HEK293T (cell line): ENCODE results near the gene HPCAL4.

ENCODE experiments used
- FOXM1 ChIP-seq: fragments of 450-650 bp; IDR thresholded peaks from 2 replicates; pipeline ENCODE4 v1.6.1; 2017; ENCODE audit warnings: mild to moderate bottlenecking, borderline replicate concordance
- L3MBTL2 ChIP-seq: fragments of 450-650 bp; conservative IDR thresholded peaks from 2 replicates; pipeline ENCODE4 v1.6.1; 2016; ENCODE audit warnings: mild to moderate bottlenecking

DNA sequence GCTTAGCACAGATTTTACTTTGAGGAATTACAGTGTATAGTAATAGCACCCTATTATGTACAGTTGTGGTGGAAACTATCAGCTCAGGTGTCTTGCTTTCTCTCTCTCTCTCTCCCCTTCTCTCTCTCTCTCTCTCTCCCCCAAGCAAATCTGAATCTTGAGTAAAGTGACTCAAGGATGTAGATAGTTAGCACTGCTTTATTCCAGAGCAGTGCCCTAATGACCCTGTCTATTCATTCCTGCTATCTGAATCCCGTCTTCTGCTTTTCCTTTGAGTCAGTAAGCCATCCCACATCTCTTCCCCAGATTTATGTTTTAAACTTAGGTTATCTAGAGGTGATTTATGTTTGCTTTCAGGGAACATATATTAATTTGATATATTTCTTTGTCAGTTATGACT is 5.2 kb upstream of the HPCAL4 start:
- TF ChIP-seq FOXM1 (no peak), L3MBTL2 (no peak)
